ENCODE results near the gene FGF22. TPM values are rescaled to one million over a fixed set of nuclear protein-coding genes. Genes with fewer than 3 reads are reported as not detected.
"Not testable (repeated sequence)": the region's sequence is repeated elsewhere in the genome, so short reads cannot be mapped to it uniquely, and the experiment has no call there.

Gene FGF22
- polyA plus RNA-seq, 1 donor = 0.24 TPM

DNA sequence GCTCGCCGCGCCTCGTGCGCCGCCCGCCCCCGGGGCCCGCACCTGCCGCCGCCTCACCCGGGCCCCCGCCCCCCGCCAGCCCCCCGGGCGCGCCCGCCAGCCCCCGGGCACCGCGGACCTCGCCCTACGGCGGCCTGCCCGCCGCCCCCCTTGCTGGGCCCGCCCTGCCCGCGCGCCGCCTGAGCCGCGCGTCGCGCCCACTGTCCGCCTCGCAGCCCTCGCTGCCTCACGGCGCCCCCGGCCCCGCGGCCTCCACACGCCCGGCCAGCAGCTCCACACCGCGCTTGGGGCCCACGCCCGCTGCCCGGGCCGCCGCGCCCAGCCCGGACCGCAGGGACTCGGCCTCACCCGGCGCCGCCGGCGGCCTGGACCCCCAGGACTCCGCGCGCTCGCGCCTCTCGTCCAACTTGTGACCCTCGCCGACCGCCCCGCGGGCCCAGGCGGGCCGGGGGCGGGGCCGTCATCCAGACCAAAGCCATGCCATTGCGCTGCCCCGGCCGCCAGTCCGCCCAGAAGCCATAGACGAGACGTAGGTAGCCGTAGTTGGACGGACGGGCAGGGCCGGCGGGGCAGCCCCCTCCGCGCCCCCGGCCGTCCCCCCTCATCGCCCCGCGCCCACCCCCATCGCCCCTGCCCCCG lies 23.5 kb upstream of the FGF22 start:
- no peaks in the 10 kb centered on the region for H3K9me3 ChIP-seq (ENCODE audit: control insufficient read depth, low read depth, low read length)
- no peak overlapping the region for H3K4me3 ChIP-seq (ENCODE audit: low read length)
- no peak overlapping the region for H3K27ac ChIP-seq (ENCODE audit: low read length)
- peaks cover 4% of the 10 kb centered on the region for H3K27me3 ChIP-seq (ENCODE audit: control insufficient read depth, insufficient read depth, low read length)
- peaks cover 4% of the 10 kb centered on the region for H3K4me1 ChIP-seq (ENCODE audit: control insufficient read depth, insufficient read depth, low read length)
- peaks cover 28% of the 10 kb centered on the region for H3K36me3 ChIP-seq (ENCODE audit: control insufficient read depth, insufficient read depth, low read length)
- DNase-seq = no peak
- no CpG with 5 or more reads among the region's 97 CpGs for WGBS (ENCODE audit: insufficient coverage, low lambda C conversion rate)

DNA sequence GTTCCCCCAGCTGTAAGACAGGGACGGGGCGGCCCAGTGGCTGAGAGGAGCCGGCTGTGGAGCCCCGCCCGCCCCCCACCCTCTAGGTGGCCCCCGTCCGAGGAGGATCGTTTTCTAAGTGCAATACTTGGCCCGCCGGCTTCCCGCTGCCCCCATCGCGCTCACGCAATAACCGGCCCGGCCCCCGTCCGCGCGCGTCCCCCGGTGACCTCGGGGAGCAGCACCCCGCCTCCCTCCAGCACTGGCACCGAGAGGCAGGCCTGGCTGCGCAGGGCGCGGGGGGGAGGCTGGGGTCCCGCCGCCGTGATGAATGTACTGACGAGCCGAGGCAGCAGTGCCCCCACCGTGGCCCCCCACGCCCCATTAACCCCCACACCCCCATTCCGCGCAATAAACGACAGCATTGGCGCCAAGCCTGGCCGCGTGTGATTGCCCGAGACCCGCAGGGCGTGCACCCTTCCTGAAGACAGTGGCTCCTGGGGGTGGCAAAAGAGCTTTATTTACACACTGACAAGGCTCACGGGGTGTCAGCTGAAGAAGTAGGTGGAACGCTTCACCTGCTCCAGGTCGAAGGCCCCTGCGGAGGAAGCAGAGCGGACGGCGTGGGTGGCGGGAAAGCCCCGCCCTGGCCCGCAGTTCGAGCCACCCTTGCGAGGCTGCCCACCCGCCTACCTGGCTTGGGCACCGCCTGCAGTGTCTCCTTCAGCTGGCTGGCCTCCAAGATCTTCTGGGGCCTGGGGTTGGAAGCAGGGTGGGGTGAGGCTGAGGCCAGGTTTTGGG lies 22.7 kb upstream of the FGF22 start:
- DNase-seq = no peak
- H3K4me3 ChIP-seq (ENCODE audit: low read length) = no peak overlapping the region
- WGBS (ENCODE audit: insufficient coverage, low lambda C conversion rate) = no CpG with 5 or more reads among the region's 58 CpGs
- peaks cover 33% of the 10 kb centered on the region for H3K36me3 ChIP-seq (ENCODE audit: control insufficient read depth, insufficient read depth, low read length)
- H3K4me1 ChIP-seq (ENCODE audit: control insufficient read depth, insufficient read depth, low read length) = peaks cover 4% of the 10 kb centered on the region
- peaks cover 4% of the 10 kb centered on the region for H3K9me3 ChIP-seq (ENCODE audit: control insufficient read depth, low read depth, low read length)
- H3K27me3 ChIP-seq (ENCODE audit: control insufficient read depth, insufficient read depth, low read length) = peaks cover 4% of the 10 kb centered on the region
- H3K27ac ChIP-seq (ENCODE audit: low read length) = no peak overlapping the region

DNA sequence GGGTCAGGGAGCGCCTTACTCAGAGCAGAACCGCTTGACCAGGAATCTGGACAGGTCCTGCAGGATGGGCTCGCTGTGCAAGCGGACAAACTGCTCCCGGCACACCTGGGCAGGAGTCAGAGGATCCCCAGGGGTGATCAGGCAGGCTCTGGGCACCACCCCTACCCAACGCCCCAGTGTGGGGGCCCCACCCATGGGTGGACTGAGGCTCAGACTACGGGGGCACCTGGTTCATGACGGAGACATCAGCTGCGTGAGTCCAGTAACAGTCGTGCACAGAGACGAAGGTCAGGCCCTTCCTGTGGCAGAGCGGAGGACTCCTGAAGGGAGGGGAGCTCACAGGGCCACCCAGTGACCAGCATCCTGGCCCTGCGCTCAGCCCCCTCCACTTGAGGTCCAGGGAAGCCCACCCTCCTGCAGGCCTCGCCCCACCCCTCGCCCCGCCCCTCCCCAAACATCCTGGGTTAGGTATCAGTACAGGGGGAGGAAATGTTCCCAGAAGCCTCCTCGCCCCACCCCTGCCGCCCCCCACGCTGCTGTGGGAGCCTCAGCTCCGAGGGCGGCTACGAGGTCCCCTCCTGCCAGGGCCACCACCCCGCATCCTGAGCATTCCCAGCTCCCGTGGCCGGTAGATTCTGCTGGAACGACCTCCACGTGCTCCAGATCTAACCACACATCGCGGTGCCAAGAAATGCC lies 22.0 kb upstream of the FGF22 start:
- Histone ChIP-seq H3K27me3 (ENCODE audit: control insufficient read depth, insufficient read depth, low read length) (peaks cover 4% of the 10 kb centered on the region), H3K27ac (ENCODE audit: low read length) (no peak overlapping the region), H3K4me3 (ENCODE audit: low read length) (no peak overlapping the region), H3K9me3 (ENCODE audit: control insufficient read depth, low read depth, low read length) (peaks cover 4% of the 10 kb centered on the region), H3K4me1 (ENCODE audit: control insufficient read depth, insufficient read depth, low read length) (peaks cover 4% of the 10 kb centered on the region), H3K36me3 (ENCODE audit: control insufficient read depth, insufficient read depth, low read length) (peaks cover 34% of the 10 kb centered on the region)
- no peak for DNase-seq
- no CpG with 5 or more reads among the region's 29 CpGs for WGBS (ENCODE audit: insufficient coverage, low lambda C conversion rate)

DNA sequence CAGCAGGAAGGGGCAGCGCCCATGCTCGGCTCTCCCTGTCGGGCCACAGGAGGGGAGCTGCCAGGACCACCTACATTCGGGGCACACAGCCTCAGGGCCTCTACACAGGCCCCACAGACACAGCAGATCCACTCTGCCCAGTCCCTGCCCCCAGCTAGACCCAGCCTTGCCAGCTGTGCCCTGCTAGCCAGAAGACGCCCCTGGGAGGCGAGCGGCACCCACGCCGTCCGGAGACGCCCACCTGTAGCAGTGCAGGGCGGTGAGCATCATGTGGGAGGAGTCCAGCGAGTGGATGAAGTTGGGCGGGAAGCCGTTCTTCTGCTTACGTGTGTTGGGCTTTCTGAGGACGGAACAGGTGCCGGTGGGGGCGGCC lies 21.4 kb upstream of the FGF22 start:
- peaks cover 4% of the 10 kb centered on the region for H3K27me3 ChIP-seq (ENCODE audit: control insufficient read depth, insufficient read depth, low read length)
- H3K4me1 ChIP-seq (ENCODE audit: control insufficient read depth, insufficient read depth, low read length) = peaks cover 4% of the 10 kb centered on the region
- no peak overlapping the region for H3K27ac ChIP-seq (ENCODE audit: low read length)
- no peak overlapping the region for H3K4me3 ChIP-seq (ENCODE audit: low read length)
- DNase-seq = no peak
- peaks cover 4% of the 10 kb centered on the region for H3K9me3 ChIP-seq (ENCODE audit: control insufficient read depth, low read depth, low read length)
- H3K36me3 ChIP-seq (ENCODE audit: control insufficient read depth, insufficient read depth, low read length) = peaks cover 37% of the 10 kb centered on the region
- WGBS (ENCODE audit: insufficient coverage, low lambda C conversion rate) = no CpG with 5 or more reads among the region's 19 CpGs

DNA sequence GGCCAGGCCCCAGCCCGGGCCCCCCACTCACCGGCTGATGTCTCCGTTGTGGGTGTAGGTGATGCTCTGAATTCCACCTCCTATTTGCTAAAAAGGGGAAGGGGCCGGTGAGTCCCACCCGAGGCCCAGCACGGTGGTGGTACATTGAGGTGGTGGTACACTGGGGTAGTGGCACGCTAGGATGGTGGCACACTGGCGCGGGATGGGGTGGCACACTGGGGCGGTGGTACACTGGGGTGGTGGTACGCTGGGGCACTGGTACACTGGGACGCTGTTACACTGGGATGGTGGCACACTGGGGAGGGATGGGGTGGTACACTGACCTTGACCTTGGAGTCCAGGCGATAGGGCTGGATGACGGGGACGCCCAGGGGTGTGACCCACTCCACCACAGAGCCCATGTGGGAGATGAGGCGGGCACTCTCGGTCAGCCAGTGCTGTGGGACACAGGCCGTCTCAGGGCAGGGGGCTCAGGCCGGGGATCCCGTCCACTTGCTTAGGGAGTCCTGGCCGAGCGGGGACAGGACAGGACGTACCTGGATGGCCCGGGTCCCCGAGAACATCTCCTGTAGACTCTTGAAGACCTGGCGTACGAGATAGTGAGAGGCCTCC lies 20.9 kb upstream of the FGF22 start:
- DNase-seq = no peak
- Histone ChIP-seq H3K27ac (ENCODE audit: low read length) (no peak overlapping the region), H3K4me1 (ENCODE audit: control insufficient read depth, insufficient read depth, low read length) (peaks cover 4% of the 10 kb centered on the region), H3K36me3 (ENCODE audit: control insufficient read depth, insufficient read depth, low read length) (peaks cover 42% of the 10 kb centered on the region), H3K9me3 (ENCODE audit: control insufficient read depth, low read depth, low read length) (peaks cover 4% of the 10 kb centered on the region), H3K4me3 (ENCODE audit: low read length) (no peak overlapping the region), H3K27me3 (ENCODE audit: control insufficient read depth, insufficient read depth, low read length) (peaks cover 4% of the 10 kb centered on the region)
- WGBS (ENCODE audit: insufficient coverage, low lambda C conversion rate) = no CpG with 5 or more reads among the region's 27 CpGs

DNA sequence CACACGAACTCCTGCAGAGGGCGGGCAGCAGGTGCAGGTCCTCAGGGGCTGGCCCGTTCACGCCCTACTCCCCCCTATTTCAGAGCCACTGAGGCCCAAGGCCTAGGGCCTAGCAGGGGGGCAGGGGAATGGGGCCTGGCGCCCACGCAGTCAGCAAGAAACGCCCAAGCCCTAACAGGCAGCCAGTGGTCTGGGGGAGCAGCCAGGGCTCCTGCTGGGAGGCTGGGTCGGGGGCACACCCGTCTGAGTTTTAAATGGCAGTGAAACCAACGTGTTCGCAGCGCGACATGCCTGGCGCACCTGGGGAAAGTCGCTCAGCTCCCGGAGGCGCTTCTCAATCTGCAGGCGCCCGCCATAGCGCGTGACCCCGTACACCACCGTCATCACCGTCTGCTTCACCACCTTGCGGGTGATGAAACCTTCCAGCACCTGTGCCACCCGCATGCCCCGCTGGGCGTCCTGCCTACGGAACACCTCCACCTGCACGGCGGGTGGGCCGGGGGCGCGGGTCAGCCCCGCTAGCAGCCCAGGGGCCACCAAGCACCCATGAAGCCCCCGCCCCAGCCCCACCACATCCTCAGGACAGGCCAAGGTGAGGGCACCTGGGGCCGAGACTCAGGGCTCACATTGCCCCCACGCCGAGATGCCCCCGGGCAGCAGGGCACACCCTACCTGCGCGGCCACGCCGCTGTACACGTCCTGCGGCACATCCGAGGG lies 20.2 kb upstream of the FGF22 start:
- Histone ChIP-seq H3K9me3 (ENCODE audit: control insufficient read depth, low read depth, low read length) (peaks cover 4% of the 10 kb centered on the region), H3K4me1 (ENCODE audit: control insufficient read depth, insufficient read depth, low read length) (peaks cover 4% of the 10 kb centered on the region), H3K27me3 (ENCODE audit: control insufficient read depth, insufficient read depth, low read length) (peaks cover 4% of the 10 kb centered on the region), H3K4me3 (ENCODE audit: low read length) (no peak overlapping the region), H3K36me3 (ENCODE audit: control insufficient read depth, insufficient read depth, low read length) (peaks cover 47% of the 10 kb centered on the region), H3K27ac (ENCODE audit: low read length) (no peak overlapping the region)
- no peak for DNase-seq
- WGBS (ENCODE audit: insufficient coverage, low lambda C conversion rate) = no CpG with 5 or more reads among the region's 47 CpGs

DNA sequence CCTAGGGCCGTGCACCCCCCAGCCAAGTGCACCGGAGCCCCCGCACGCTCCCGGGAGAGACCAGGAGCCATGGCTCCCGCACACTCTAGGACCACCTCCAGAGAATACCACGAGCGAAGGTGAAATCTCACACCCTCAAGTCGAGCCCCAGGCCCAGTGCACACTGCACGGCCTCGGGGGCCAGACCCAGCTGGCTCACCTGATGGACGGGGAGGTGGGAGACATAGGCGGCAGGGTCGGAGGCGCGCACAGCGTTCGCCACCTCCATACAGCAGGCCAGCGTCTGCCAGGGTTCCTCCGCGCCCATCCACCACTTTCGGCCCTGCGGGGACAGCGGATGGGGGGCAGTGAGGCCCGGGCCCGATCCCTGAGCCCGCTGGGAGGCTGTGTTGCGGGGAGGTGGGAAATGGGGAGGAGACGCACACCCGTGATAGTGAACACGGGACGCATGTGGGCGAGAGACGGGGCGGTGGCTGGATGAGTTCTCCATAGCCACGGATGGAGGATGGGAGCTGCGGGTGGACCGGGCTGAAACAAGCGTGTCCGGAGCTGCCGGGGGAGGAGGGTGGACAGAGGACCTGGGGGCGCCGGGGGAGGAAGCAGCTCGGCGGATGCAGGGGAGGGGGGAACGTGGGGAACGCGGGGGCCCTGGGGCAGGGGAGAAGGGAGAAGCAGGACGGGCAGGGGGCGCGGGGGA lies 19.4 kb upstream of the FGF22 start:
- Histone ChIP-seq H3K27ac (ENCODE audit: low read length) (no peak overlapping the region), H3K4me1 (ENCODE audit: control insufficient read depth, insufficient read depth, low read length) (peaks cover 4% of the 10 kb centered on the region), H3K36me3 (ENCODE audit: control insufficient read depth, insufficient read depth, low read length) (peaks cover 56% of the 10 kb centered on the region), H3K9me3 (ENCODE audit: control insufficient read depth, low read depth, low read length) (peaks cover 4% of the 10 kb centered on the region), H3K4me3 (ENCODE audit: low read length) (no peak overlapping the region), H3K27me3 (ENCODE audit: control insufficient read depth, insufficient read depth, low read length) (peaks cover 4% of the 10 kb centered on the region)
- WGBS (ENCODE audit: insufficient coverage, low lambda C conversion rate) = no CpG with 5 or more reads among the region's 51 CpGs
- no peak for DNase-seq

DNA sequence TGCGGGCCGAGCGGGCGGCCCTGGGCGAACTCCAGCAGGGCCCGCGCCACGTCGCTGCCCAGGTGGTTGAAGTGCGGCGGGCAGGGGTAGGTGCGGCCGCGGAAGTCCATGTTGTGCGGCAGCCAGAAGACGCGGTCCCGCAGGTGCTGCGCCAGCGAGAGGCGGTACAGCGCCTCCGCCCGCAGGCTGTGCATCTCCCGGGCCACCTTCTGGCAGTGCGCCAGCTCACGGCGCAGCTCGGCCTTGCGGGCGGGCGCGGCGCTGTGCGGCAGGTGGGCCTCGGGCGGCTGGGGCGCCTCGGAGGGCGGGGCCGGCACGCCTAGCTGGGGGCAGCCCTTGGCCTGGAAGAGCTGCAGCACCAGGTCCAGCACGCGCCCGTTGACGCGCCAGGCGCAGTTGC lies 18.5 kb upstream of the FGF22 start:
- H3K27me3 ChIP-seq (ENCODE audit: control insufficient read depth, insufficient read depth, low read length); H3K4me1 ChIP-seq (ENCODE audit: control insufficient read depth, insufficient read depth, low read length); H3K27ac ChIP-seq (ENCODE audit: low read length); H3K9me3 ChIP-seq (ENCODE audit: control insufficient read depth, low read depth, low read length); H3K4me3 ChIP-seq (ENCODE audit: low read length); DNase-seq: not testable (repeated sequence)
- peaks cover 57% of the 10 kb centered on the region for H3K36me3 ChIP-seq (ENCODE audit: control insufficient read depth, insufficient read depth, low read length)
- no CpG with 5 or more reads among the region's 48 CpGs for whole genome bisulfite sequencing (ENCODE audit: insufficient coverage, low lambda C conversion rate)

DNA sequence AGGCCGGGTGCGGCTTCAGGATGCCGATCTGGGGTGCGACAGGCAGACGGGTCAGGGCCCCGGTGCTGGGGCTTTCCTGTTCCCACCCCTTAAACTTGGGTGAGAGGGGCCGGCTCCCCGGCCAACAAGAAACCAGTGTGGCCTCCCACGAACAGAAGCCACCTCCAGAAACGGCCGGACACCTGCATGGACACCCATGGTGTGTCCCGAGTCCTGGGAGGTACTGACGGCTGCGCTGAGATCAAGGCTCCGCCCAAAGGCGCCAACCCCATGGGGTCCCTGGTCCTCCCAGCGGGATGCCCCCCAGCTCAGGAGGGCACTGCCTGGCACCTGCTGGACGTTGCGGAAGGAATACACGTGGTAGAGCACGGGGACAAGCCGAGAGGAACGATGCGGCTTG lies 17.9 kb upstream of the FGF22 start:
- peaks cover 4% of the 10 kb centered on the region for H3K9me3 ChIP-seq (ENCODE audit: control insufficient read depth, low read depth, low read length)
- H3K4me1 ChIP-seq (ENCODE audit: control insufficient read depth, insufficient read depth, low read length) = no peaks in the 10 kb centered on the region
- DNase-seq = no peak
- no peak overlapping the region for H3K27ac ChIP-seq (ENCODE audit: low read length)
- H3K36me3 ChIP-seq (ENCODE audit: control insufficient read depth, insufficient read depth, low read length) = peaks cover 57% of the 10 kb centered on the region
- no peaks in the 10 kb centered on the region for H3K27me3 ChIP-seq (ENCODE audit: control insufficient read depth, insufficient read depth, low read length)
- no peak overlapping the region for H3K4me3 ChIP-seq (ENCODE audit: low read length)
- WGBS (ENCODE audit: insufficient coverage, low lambda C conversion rate) = no CpG with 5 or more reads among the region's 24 CpGs
